Measurements from ENCODE around the gene ACP5. TPM values are rescaled to one million over a fixed set of nuclear protein-coding genes. Genes with fewer than 3 reads are reported as not detected.
"Not testable (repeated sequence)": the region's sequence is repeated elsewhere in the genome, so short reads cannot be mapped to it uniquely, and the experiment has no call there.

ACP5 gene
- total RNA-seq, 1 donor from 2014 or later, result 6.1 TPM

DNA sequence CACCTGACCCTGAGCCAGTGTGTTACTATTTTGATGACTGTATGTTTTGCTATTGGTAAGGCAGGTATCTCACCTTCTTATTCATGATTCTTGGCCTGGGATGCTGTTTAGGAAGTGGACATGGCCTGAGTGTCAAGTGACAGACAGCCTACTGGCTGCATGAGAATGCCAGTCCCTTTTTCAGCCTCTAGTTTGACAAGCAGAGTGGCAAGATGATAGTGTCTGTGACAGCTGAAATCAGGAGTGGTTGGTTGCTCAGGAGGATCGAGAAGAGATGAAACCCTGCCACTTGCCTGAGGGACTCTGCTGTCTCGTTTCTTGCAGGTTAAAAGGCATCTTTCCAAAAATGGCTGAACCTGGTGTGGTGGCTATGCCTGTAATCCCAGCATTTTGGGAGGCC is 11.3 kb downstream of the ACP5 start:
- intact Hi-C loops (cut with DNase I), result no loop called here
- TF ChIP-seq POLR2AphosphoS5 (IDR thresholded peaks at IDR 0.05; ENCODE audit: insufficient read depth in 1 of 2, low read depth in 1 of 2), result no peak
- TF ChIP-seq POLR2A (IDR thresholded peaks at IDR 0.05), result no peak
- TF ChIP-seq CTCF (IDR thresholded peaks at IDR 0.05), result no peak
- Histone ChIP-seq H3K4me1 (no peaks in the 10 kb centered on the region), H3K9me3 (no peaks in the 10 kb centered on the region), H3K4me3 (no peak overlapping the region), H3K27me3 (no peaks in the 10 kb centered on the region), H3K36me3 (no peaks in the 10 kb centered on the region), H3K27ac (no peak overlapping the region)
- no peak for DNase-seq (ENCODE audit: extremely low spot score in 2 of 2)

DNA sequence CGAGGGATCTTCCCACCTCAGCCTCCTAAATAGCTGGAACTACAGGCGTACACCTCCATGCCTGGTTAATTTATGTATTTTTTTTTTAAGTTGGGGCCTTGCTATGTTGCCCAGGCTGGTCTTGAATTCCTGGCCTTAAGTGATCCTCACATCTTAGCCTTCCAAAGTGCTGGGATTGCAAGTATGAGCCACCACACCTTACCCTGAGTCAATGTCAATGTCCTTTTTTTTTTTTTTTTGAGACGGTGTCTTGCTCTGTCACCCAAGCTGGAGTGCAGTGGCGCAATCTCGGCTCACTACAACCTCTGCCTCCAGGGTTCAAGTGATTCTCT is 11.8 kb downstream of the ACP5 start:
- DNase-seq (ENCODE audit: extremely low spot score in 2 of 2); H3K4me1 ChIP-seq: not testable (repeated sequence)

GRCh38 chr19:11564082-11564807 is 13.2 kb downstream of the ACP5 start:
- intact Hi-C loops (cut with DNase I), result not testable (repeated sequence)
- H3K4me1 ChIP-seq, result peaks cover 13% of the 10 kb centered on the region

More for the DNA sequence above, 11.8 kb downstream of the ACP5 start:
- H3K27ac ChIP-seq; H3K4me3 ChIP-seq; H3K27me3 ChIP-seq; H3K36me3 ChIP-seq; intact Hi-C loops (cut with DNase I); H3K9me3 ChIP-seq: not testable (repeated sequence)

DNA sequence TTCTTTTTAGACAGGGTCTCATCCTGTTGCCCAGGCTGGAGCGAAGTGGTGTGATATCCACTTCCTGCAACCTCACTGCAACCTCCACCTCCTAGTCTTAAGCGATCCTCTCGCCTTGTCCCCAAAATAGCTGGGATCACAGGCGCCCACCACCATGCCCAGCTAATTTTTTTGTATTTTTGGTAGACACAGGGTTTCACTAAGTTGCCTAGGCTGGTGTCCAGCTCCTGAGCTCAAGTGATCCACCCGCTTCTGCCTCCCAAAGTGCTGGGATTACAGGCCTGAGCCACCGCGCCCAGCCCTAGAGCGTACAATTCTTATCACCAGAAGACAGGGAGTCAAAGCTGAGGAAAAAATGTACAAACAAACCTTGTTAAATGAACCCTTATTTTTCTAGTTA is 13.9 kb downstream of the ACP5 start:
- intact Hi-C loops (cut with DNase I), result no loop called here
- Histone ChIP-seq H3K9me3 (no peaks in the 10 kb centered on the region), H3K4me1 (peaks cover 14% of the 10 kb centered on the region), H3K27ac (no peak overlapping the region), H3K27me3 (no peaks in the 10 kb centered on the region), H3K4me3 (no peak overlapping the region), H3K36me3 (no peaks in the 10 kb centered on the region)
- TF ChIP-seq POLR2A (IDR thresholded peaks at IDR 0.05), result no peak
- TF ChIP-seq POLR2AphosphoS5 (IDR thresholded peaks at IDR 0.05; ENCODE audit: insufficient read depth in 1 of 2, low read depth in 1 of 2), result no peak
- no peak for TF ChIP-seq CTCF (IDR thresholded peaks at IDR 0.05)
- DNase-seq (ENCODE audit: extremely low spot score in 2 of 2), result no peak

More at GRCh38 chr19:11564082-11564807, 13.2 kb downstream of the ACP5 start:
- not testable (repeated sequence) for H3K27ac ChIP-seq; H3K36me3 ChIP-seq; H3K9me3 ChIP-seq; H3K4me3 ChIP-seq; DNase-seq (ENCODE audit: extremely low spot score in 2 of 2); H3K27me3 ChIP-seq

- Histone ChIP-seq H3K4me3 (no peak overlapping the region), H3K27ac (no peak overlapping the region), H3K9me3 (no peaks in the 10 kb centered on the region), H3K27me3 (no peaks in the 10 kb centered on the region), H3K36me3 (peaks cover 0 to 2% of the 10 kb centered on the region in 2 donors), H3K4me1 (peaks cover 43% of the 10 kb centered on the region)
- TF ChIP-seq CTCF (IDR thresholded peaks at IDR 0.05) (peak; percentile 19 to 53 (median 38)), POLR2A (IDR thresholded peaks at IDR 0.05) (no peak)
- no peak for DNase-seq (ENCODE audit: extremely low spot score in 2 of 2)
- intact Hi-C loops (cut with DNase I), result no loop called here
Observed at GRCh38 chr19:11560404-11561051, 16.9 kb downstream of the ACP5 start.

Data from vagina (tissue), 2 donors.